H9 (cell line): ENCODE results near the gene EBF4. TPM values are rescaled to one million over a fixed set of nuclear protein-coding genes. Genes with fewer than 3 reads are reported as not detected.
A peak's percentile ranks its signal among the peaks of the same experiment; 100 is the strongest.

ENCODE experiments used
- DNase-seq: peaks from one replicate; pipeline ENCODE4 v3.0.0-alpha.2; 2017
- H2AFZ ChIP-seq: one replicate; pipeline ENCODE4 v1.6.1; 2013; ENCODE audit warnings: mild to moderate bottlenecking, low read length, control low read depth, moderate library complexity
- H2AK5ac ChIP-seq: 2 replicates; pipeline ENCODE4 v1.6.1; 2013; ENCODE audit warnings: low read length, control low read depth, mixed read lengths; ENCODE audit not compliant: insufficient read length
- H2BK120ac ChIP-seq: one replicate; pipeline ENCODE4 v1.6.1; 2013; ENCODE audit warnings: low read depth, mild to moderate bottlenecking, low read length, control low read depth, inconsistent platforms; ENCODE audit not compliant: poor library complexity, severe bottlenecking
- H2BK12ac ChIP-seq: 2 replicates; pipeline ENCODE4 v1.6.1; 2013; ENCODE audit warnings: low read length, control low read depth, mixed read lengths, low read depth; ENCODE audit not compliant: insufficient read length
- H2BK15ac ChIP-seq: 2 replicates; pipeline ENCODE4 v1.6.1; 2013; ENCODE audit warnings: low read depth, low read length, control low read depth
- H2BK20ac ChIP-seq: one replicate; pipeline ENCODE4 v1.6.1; 2013; ENCODE audit warnings: low read depth, mild to moderate bottlenecking, low read length, control low read depth, inconsistent platforms; ENCODE audit not compliant: poor library complexity, severe bottlenecking
- H2BK5ac ChIP-seq: 2 replicates; pipeline ENCODE4 v1.6.1; 2013; ENCODE audit warnings: low read length, control low read depth, mixed read lengths; ENCODE audit not compliant: insufficient read length
- H3K14ac ChIP-seq: 2 replicates; pipeline ENCODE4 v1.6.1; 2013; ENCODE audit warnings: low read length, control low read depth; ENCODE audit not compliant: insufficient read depth
- H3K18ac ChIP-seq: 2 replicates; pipeline ENCODE4 v1.6.1; 2013; ENCODE audit warnings: low read depth, mild to moderate bottlenecking, mixed read lengths, low read length, control low read depth; ENCODE audit not compliant: insufficient read length
- H3K23ac ChIP-seq: 2 replicates; pipeline ENCODE4 v1.6.1; 2013; ENCODE audit warnings: low read length, control low read depth, mixed read lengths, low read depth; ENCODE audit not compliant: insufficient read length
- H3K23me2 ChIP-seq: 2 replicates; pipeline ENCODE4 v1.6.1; 2013; ENCODE audit warnings: low read depth, mild to moderate bottlenecking, mixed read lengths, low read length, control low read depth; ENCODE audit not compliant: insufficient read length, poor library complexity, severe bottlenecking
- H3K27ac ChIP-seq: 2 replicates; pipeline ENCODE4 v1.5.1; 2013; ENCODE audit warnings: low read length, control low read depth, mixed read lengths, low read depth; ENCODE audit not compliant: insufficient read length
- H3K27me3 ChIP-seq: 2 replicates; pipeline ENCODE4 v1.6.1; 2013; ENCODE audit warnings: low read length, control low read depth, inconsistent platforms; ENCODE audit not compliant: insufficient read depth
- H3K4ac ChIP-seq: 2 replicates; pipeline ENCODE4 v1.6.1; 2013; ENCODE audit warnings: low read depth, mild to moderate bottlenecking, control low read depth, inconsistent platforms, low read length, moderate library complexity
- H3K4me1 ChIP-seq: 2 replicates; pipeline ENCODE4 v1.6.1; 2013; ENCODE audit warnings: low read length, control low read depth, inconsistent platforms; ENCODE audit not compliant: insufficient read depth
- H3K4me2 ChIP-seq: 2 replicates; pipeline ENCODE4 v1.6.1; 2013; ENCODE audit warnings: low read length, control low read depth, mixed read lengths; ENCODE audit not compliant: insufficient read length, insufficient read depth
- H3K56ac ChIP-seq: 2 replicates; pipeline ENCODE4 v1.6.1; 2013; ENCODE audit warnings: low read depth, mild to moderate bottlenecking, mixed read lengths, low read length, control low read depth; ENCODE audit not compliant: insufficient read length
- H3K79me1 ChIP-seq: 2 replicates; pipeline ENCODE4 v1.6.1; 2013; ENCODE audit warnings: low read depth, mild to moderate bottlenecking, moderate library complexity, low read length, control low read depth, inconsistent platforms; ENCODE audit not compliant: insufficient read depth, poor library complexity, severe bottlenecking
- H3K79me2 ChIP-seq: 2 replicates; pipeline ENCODE4 v1.6.1; 2013; ENCODE audit warnings: low read length, control low read depth, inconsistent platforms; ENCODE audit not compliant: insufficient read depth
- H3K9ac ChIP-seq: 2 replicates; pipeline ENCODE4 v1.6.1; 2013; ENCODE audit warnings: low read length, control low read depth, mixed read lengths; ENCODE audit not compliant: insufficient read length; ENCODE audit errors: extremely low read depth
- H3K9me3 ChIP-seq: one replicate; pipeline ENCODE4 v1.6.1; 2013; ENCODE audit warnings: low read depth, low read length, inconsistent platforms; ENCODE audit not compliant: control insufficient read depth
- H3T11ph ChIP-seq: one replicate; pipeline ENCODE4 v1.6.1; 2013; ENCODE audit warnings: mild to moderate bottlenecking, low read length, control low read depth, inconsistent platforms
- H4K20me1 ChIP-seq: one replicate; pipeline ENCODE4 v1.6.1; 2013; ENCODE audit not compliant: control insufficient read depth, insufficient read length, insufficient read depth
- H4K5ac ChIP-seq: 2 replicates; pipeline ENCODE4 v1.6.1; 2013; ENCODE audit warnings: low read depth, mild to moderate bottlenecking, mixed read lengths, low read length, control low read depth; ENCODE audit not compliant: insufficient read length
- H4K8ac ChIP-seq: replicated peaks from 2 replicates; pipeline ENCODE4 v1.6.1; 2013; ENCODE audit warnings: low read length, control low read depth, mixed read lengths, low read depth; ENCODE audit not compliant: insufficient read length
- H4K91ac ChIP-seq: 2 replicates; pipeline ENCODE4 v1.6.1; 2013; ENCODE audit warnings: low read depth, mild to moderate bottlenecking, moderate library complexity, mixed read lengths, low read length, control low read depth; ENCODE audit not compliant: insufficient read length
- H3K27ac Mint-ChIP-seq, 3 experiments: 2 replicates in 2 of 3; 3 replicates in 1 of 3; pipeline ENCODE4 v1.8.0; 2020 to 2021; ENCODE audit warnings: mixed read lengths in 3 of 3, mild to moderate bottlenecking in 1 of 3, moderate library complexity in 1 of 3
- H3K27me3 Mint-ChIP-seq: 2 replicates; pipeline ENCODE4 v1.8.0; 2021; ENCODE audit warnings: low read depth, mild to moderate bottlenecking, moderate library complexity, mixed read lengths
- H3K36me3 Mint-ChIP-seq, 3 experiments: 2 replicates in 2 of 3; 3 replicates in 1 of 3; pipeline ENCODE4 v1.8.0; 2020 to 2021; ENCODE audit warnings: low read depth in 3 of 3, mixed read lengths in 3 of 3; ENCODE audit not compliant: insufficient read depth in 1 of 3
- H3K4me1 Mint-ChIP-seq, 2 experiments: 2 replicates each; pipeline ENCODE4 v1.8.0; 2020; ENCODE audit warnings: mixed read lengths in 2 of 2
- H3K4me3 Mint-ChIP-seq, 2 experiments: 2 replicates in 1 of 2; 3 replicates in 1 of 2; pipeline ENCODE4 v1.8.0; 2020 to 2021; ENCODE audit warnings: mild to moderate bottlenecking in 2 of 2, mixed read lengths in 2 of 2, moderate library complexity in 1 of 2
- H3K9me3 Mint-ChIP-seq, 2 experiments: 2 replicates in 1 of 2; 3 replicates in 1 of 2; pipeline ENCODE4 v1.8.0; 2020; ENCODE audit warnings: mild to moderate bottlenecking in 2 of 2, mixed read lengths in 2 of 2, moderate library complexity in 1 of 2
- CTCF ChIP-seq: fragments of 200-600 bp; sonication (generic); conservative IDR thresholded peaks from 3 replicates; pipeline ENCODE4 v1.8.0; 2021; ENCODE audit warnings: antibody characterized with exemption, mild to moderate bottlenecking
- WGBS: extraction: QIAGEN DNeasy Blood & Tissue Kit; methylation state at CpG from one replicate; pipeline ENCODE4 v1.1.7; 2013; ENCODE audit warnings: missing lambda C conversion rate, low lambda C conversion rate, mixed read lengths; ENCODE audit not compliant: insufficient read length; ENCODE audit errors: extremely low coverage; 5-methylcytosine and 5-hydroxymethylcytosine counted together
- total RNA-seq: library from RNA; stranded (reverse); gene quantifications from 2 replicates; pipeline ENCODE4 v1.2.1, GENCODE V29; 2021

EBF4 gene
- total RNA-seq, 1 experiment from 2014 or later, result 3.9 TPM

GRCh38 chr20:2755451-2756055 lies 63.0 kb downstream of the EBF4 start:
- no peak overlapping the region for H3K56ac ChIP-seq
- no peak for TF ChIP-seq CTCF
- no peaks in the 10 kb centered on the region for H4K20me1 ChIP-seq
- H3T11ph ChIP-seq, result no peak overlapping the region
- H3K23me2 ChIP-seq, result peaks cover 23% of the 10 kb centered on the region
- no peaks in the 10 kb centered on the region for H3K79me1 ChIP-seq
- H3K27me3 ChIP-seq, result peaks cover 15% of the 10 kb centered on the region; the same call in 1 of the 2 replicates
- no peaks in the 10 kb centered on the region; a peak in 1 of 7 replicates for H3K36me3 Mint-ChIP-seq
- H3K4ac ChIP-seq, result no peak overlapping the region
- no peak overlapping the region for H3K4me2 ChIP-seq
- H2BK5ac ChIP-seq, result no peak overlapping the region
- no peak overlapping the region for H2AK5ac ChIP-seq
- H3K18ac ChIP-seq, result no peak overlapping the region
- H3K27me3 Mint-ChIP-seq, result peaks cover 56% of the 10 kb centered on the region
- H2BK15ac ChIP-seq, result no peak overlapping the region
- DNase-seq, result no peak
- no peaks in the 10 kb centered on the region for H3K9me3 Mint-ChIP-seq
- no peak overlapping the region for H4K5ac ChIP-seq
- H3K79me2 ChIP-seq, result no peaks in the 10 kb centered on the region
- H3K27ac Mint-ChIP-seq, result peak overlapping the region in 1 of 3 experiments; percentile 86; a peak in 1 of 7 replicates
- H4K8ac ChIP-seq, result no peak overlapping the region
- no peak overlapping the region for H3K9ac ChIP-seq
- no peak overlapping the region for H4K91ac ChIP-seq
- H3K4me1 ChIP-seq, result no peaks in the 10 kb centered on the region
- H2BK120ac ChIP-seq, result no peak overlapping the region
- H2BK12ac ChIP-seq, result no peak overlapping the region
- H3K23ac ChIP-seq, result no peak overlapping the region
- no peak overlapping the region for H2BK20ac ChIP-seq
- H3K9me3 ChIP-seq, result no peaks in the 10 kb centered on the region
- H3K14ac ChIP-seq, result no peak overlapping the region
- no peak overlapping the region for H3K4me3 Mint-ChIP-seq
- H2AFZ ChIP-seq, result no peak overlapping the region
- no CpG with 5 or more reads among the region's 18 CpGs for WGBS
- peaks cover 23 to 43% of the 10 kb centered on the region in 2 experiments for H3K4me1 Mint-ChIP-seq
- no peak overlapping the region for H3K27ac ChIP-seq
